Neutrophil (primary cell): ENCODE data around the gene P3H4.
A peak's percentile ranks its signal among the peaks of the same experiment; 100 is the strongest.
"Not testable (repeated sequence)": the region's sequence is repeated elsewhere in the genome, so short reads cannot be mapped to it uniquely, and the experiment has no call there.

Experiments
- H3K27ac ChIP-seq: fragments of 200-600 bp; sonication (generic); 2 replicates; pipeline ENCODE4 v1.5.1; 2016; ENCODE audit warnings: mild to moderate bottlenecking, moderate library complexity
- H3K27me3 ChIP-seq: fragments of 200-600 bp; sonication (generic); 2 replicates; pipeline ENCODE4 v1.6.0; 2016; ENCODE audit warnings: mild to moderate bottlenecking
- H3K36me3 ChIP-seq: fragments of 200-600 bp; sonication (generic); 2 replicates; pipeline ENCODE4 v1.5.1; 2017
- H3K4me1 ChIP-seq, 2 experiments: fragments of 200-600 bp in 1 of 2; sonication (generic) in 1 of 2; 1 replicate in 1 of 2; 2 replicates in 1 of 2; pipeline versions ENCODE4 v1.5.1 to v1.6.1; 2013 to 2016; ENCODE audit warnings: low read depth in 1 of 2, low read length in 1 of 2, mild to moderate bottlenecking in 1 of 2, moderate library complexity in 1 of 2; ENCODE audit not compliant: control insufficient read depth in 1 of 2, insufficient read depth in 1 of 2
- H3K4me3 ChIP-seq, 2 experiments: fragments of 200-600 bp in 1 of 2; sonication (generic) in 1 of 2; 1 replicate in 1 of 2; 2 replicates in 1 of 2; pipeline ENCODE4 v1.5.1; 2013 to 2016; ENCODE audit warnings: low read depth in 1 of 2, low read length in 1 of 2, mild to moderate bottlenecking in 1 of 2, moderate library complexity in 1 of 2
- H3K9me3 ChIP-seq: fragments of 200-600 bp; sonication (generic); 2 replicates; pipeline ENCODE4 v1.5.1; 2016
- TF ChIP-seq, protein P1 (sequence below): fragments of 200-600 bp; sonication (generic); IDR thresholded peaks from 2 replicates; pipeline ENCODE4 v1.5.1; 2016; ENCODE audit warnings: antibody characterized with exemption

P3H4 gene

GRCh38 chr17:41844971-41845370 lies 33.2 kb upstream of the P3H4 start:
- Histone ChIP-seq H3K4me3 (no peak overlapping the region), H3K9me3 (no peaks in the 10 kb centered on the region), H3K27ac (no peak overlapping the region), H3K36me3 (peaks cover 5% of the 10 kb centered on the region), H3K27me3 (peaks cover 17% of the 10 kb centered on the region), H3K4me1 (no peaks in the 10 kb centered on the region)
- TF ChIP-seq, protein P1, sequence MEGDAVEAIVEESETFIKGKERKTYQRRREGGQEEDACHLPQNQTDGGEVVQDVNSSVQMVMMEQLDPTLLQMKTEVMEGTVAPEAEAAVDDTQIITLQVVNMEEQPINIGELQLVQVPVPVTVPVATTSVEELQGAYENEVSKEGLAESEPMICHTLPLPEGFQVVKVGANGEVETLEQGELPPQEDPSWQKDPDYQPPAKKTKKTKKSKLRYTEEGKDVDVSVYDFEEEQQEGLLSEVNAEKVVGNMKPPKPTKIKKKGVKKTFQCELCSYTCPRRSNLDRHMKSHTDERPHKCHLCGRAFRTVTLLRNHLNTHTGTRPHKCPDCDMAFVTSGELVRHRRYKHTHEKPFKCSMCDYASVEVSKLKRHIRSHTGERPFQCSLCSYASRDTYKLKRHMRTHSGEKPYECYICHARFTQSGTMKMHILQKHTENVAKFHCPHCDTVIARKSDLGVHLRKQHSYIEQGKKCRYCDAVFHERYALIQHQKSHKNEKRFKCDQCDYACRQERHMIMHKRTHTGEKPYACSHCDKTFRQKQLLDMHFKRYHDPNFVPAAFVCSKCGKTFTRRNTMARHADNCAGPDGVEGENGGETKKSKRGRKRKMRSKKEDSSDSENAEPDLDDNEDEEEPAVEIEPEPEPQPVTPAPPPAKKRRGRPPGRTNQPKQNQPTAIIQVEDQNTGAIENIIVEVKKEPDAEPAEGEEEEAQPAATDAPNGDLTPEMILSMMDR: no peak

DNA sequence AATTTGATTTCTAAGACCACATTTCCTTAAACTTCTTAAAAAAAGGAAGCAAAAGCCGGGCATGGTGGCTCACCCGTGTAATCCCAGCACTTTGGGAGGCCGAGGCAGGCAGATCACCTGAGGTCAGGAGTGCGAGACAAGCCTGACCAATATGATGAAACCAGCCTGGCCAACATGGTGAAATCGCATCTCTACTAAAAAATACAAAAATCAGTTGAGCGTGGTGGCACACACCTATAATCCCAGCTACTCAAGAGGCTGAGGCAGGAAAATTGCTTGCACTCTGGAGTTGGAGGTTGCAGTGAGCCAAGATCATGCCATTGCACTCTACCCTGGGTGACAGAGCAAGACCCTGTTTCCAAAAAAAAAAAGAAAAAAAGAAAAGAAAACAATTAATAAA lies 29.0 kb upstream of the P3H4 start:
- H3K4me1 ChIP-seq, H3K36me3 ChIP-seq, H3K9me3 ChIP-seq, H3K4me3 ChIP-seq, H3K27ac ChIP-seq: not testable (repeated sequence)
- H3K27me3 ChIP-seq: peaks cover 57% of the 10 kb centered on the region

DNA sequence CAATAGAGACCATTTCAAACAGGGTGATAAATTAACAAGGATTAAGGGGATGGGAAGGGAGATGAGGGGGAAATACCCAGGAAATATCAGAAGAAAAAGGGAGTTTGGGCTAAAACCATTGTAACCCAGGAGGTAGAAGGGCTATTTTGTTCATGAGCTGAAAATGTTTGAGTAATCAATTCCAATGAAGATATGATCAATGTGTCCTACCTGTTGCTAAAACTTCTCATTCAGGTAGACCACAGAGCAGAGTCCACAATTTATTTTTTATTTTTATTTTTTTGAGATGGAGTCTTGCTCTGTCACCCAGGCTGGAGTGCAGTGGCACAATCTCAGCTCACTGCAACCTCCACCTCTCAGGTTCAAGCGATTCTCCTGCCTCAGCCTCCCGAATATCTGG lies 27.7 kb upstream of the P3H4 start:
- H3K9me3 ChIP-seq, H3K27ac ChIP-seq, H3K4me3 ChIP-seq, H3K36me3 ChIP-seq: not testable (repeated sequence)
- H3K27me3 ChIP-seq: peaks cover 70% of the 10 kb centered on the region
- peaks cover 3 to 12% of the 10 kb centered on the region in 2 experiments for H3K4me1 ChIP-seq

GRCh38 chr17:41837761-41838538 lies 26.2 kb upstream of the P3H4 start, which contains the start of gene KLHL10:
TSS of gene KLHL10 (plus strand) at chr17:41837825. CDS start at chr17:41837933, 108 bp downstream.
- Histone ChIP-seq H3K36me3 (no peaks in the 10 kb centered on the region), H3K27ac (no peak within 1 kb of the TSS), H3K4me3 (no peak within 1 kb of the TSS), H3K9me3 (no peaks in the 10 kb centered on the region), H3K27me3 (peaks cover 80% of the 10 kb centered on the region), H3K4me1 (peaks cover 3 to 12% of the 10 kb centered on the region in 2 experiments)
- TF ChIP-seq, protein P1: no peak

- no peak overlapping the region for H3K27ac ChIP-seq
- TF ChIP-seq, protein P1: no peak
- H3K4me3 ChIP-seq: peak overlapping the region; percentile 1 to 60
- no peaks in the 10 kb centered on the region for H3K9me3 ChIP-seq
- H3K4me1 ChIP-seq: peaks cover 3 to 12% of the 10 kb centered on the region in 2 experiments
- H3K27me3 ChIP-seq: peaks cover 78% of the 10 kb centered on the region
- no peaks in the 10 kb centered on the region for H3K36me3 ChIP-seq
Measured at GRCh38 chr17:41836550-41837196, 24.9 kb upstream of the P3H4 start.

- H3K4me3 ChIP-seq: peak within 1 kb of the TSS; percentile 44 to 60
- H3K27ac ChIP-seq: no peak within 1 kb of the TSS
- H3K27me3 ChIP-seq: peaks cover 71% of the 10 kb centered on the region
- H3K9me3 ChIP-seq: no peaks in the 10 kb centered on the region
- H3K36me3 ChIP-seq: no peaks in the 10 kb centered on the region
- peaks cover 3 to 12% of the 10 kb centered on the region in 2 experiments for H3K4me1 ChIP-seq
- TF ChIP-seq, protein P1: no peak
Measured at GRCh38 chr17:41835800-41836549, 24.2 kb upstream of the P3H4 start, which contains the start of gene NT5C3B. TSS of gene NT5C3B (minus strand) at chr17:41836232. CDS start at chr17:41836193, 39 bp downstream.
